Karpas-422 (cell line): Measurements from ENCODE around the gene OCA2. TPM values are rescaled to one million over a fixed set of nuclear protein-coding genes. Genes with fewer than 3 reads are reported as not detected.
A peak's percentile ranks its signal among the peaks of the same experiment; 100 is the strongest.

Experiments used
- DNase-seq: peaks from one replicate; pipeline ENCODE4 v3.0.0-alpha.2; 2015
- H2AFZ ChIP-seq: fragments of 200-600 bp; sonication (generic); 2 replicates; pipeline ENCODE4 v1.6.1; 2014; ENCODE audit warnings: antibody characterized with exemption, low read length, mixed read lengths
- H3K27ac ChIP-seq: fragments of 200-600 bp; sonication (generic); 2 replicates; pipeline ENCODE4 v1.5.1; 2014; ENCODE audit warnings: mild to moderate bottlenecking, low read length, moderate library complexity
- H3K27me3 ChIP-seq: fragments of 200-600 bp; sonication (generic); 2 replicates; pipeline ENCODE4 v1.6.1; 2014; ENCODE audit warnings: low read length, mixed read lengths
- H3K36me3 ChIP-seq: fragments of 200-600 bp; sonication (generic); 2 replicates; pipeline ENCODE4 v1.6.1; 2014; ENCODE audit warnings: low read length, mixed read lengths; ENCODE audit not compliant: insufficient read depth
- H3K4me1 ChIP-seq: fragments of 200-600 bp; sonication (generic); 2 replicates; pipeline ENCODE4 v1.6.1; 2014; ENCODE audit warnings: mild to moderate bottlenecking, low read length, mixed read lengths
- H3K4me2 ChIP-seq: fragments of 200-600 bp; sonication (generic); 2 replicates; pipeline ENCODE4 v1.6.1; 2014; ENCODE audit warnings: low read length, low read depth, mild to moderate bottlenecking; ENCODE audit not compliant: poor library complexity, severe bottlenecking
- H3K4me3 ChIP-seq: fragments of 200-600 bp; sonication (generic); 2 replicates; pipeline ENCODE4 v1.5.1; 2014; ENCODE audit warnings: mild to moderate bottlenecking, antibody characterized with exemption, low read length, mixed read lengths
- H3K79me2 ChIP-seq: fragments of 200-600 bp; sonication (generic); 2 replicates; pipeline ENCODE4 v1.6.1; 2014; ENCODE audit warnings: mild to moderate bottlenecking, low read length, mixed read lengths
- H3K9ac ChIP-seq: fragments of 200-600 bp; sonication (generic); 2 replicates; pipeline ENCODE4 v1.6.0; 2014; ENCODE audit warnings: low read length
- H3K9me2 ChIP-seq: fragments of 200-600 bp; sonication (generic), shearing (Covaris generic); replicated peaks from 2 replicates; pipeline ENCODE4 v1.6.0; 2014; ENCODE audit warnings: mild to moderate bottlenecking, low read length, moderate library complexity; ENCODE audit not compliant: insufficient read depth
- H3K9me3 ChIP-seq: fragments of 300-700, 200-600 bp; sonication (generic); 2 replicates; pipeline ENCODE4 v1.6.1; 2014; ENCODE audit warnings: low read length, mixed read lengths
- H4K20me1 ChIP-seq: fragments of 200-600 bp; sonication (generic); 2 replicates; pipeline ENCODE4 v1.6.1; 2014; ENCODE audit warnings: mild to moderate bottlenecking, antibody characterized with exemption, low read length, low read depth; ENCODE audit not compliant: insufficient read depth
- total RNA-seq: library from RNA; depleted of rRNA; stranded (reverse); fragments of >200 nt; shearing (Covaris generic); gene quantifications from 2 replicates; pipeline ENCODE4 v1.2.3, GENCODE V29; 2014; ENCODE audit warnings: low replicate concordance

The OCA2 gene
- total RNA-seq, 1 experiment from 2014 or later: not detected

GRCh38 chr15:28132524-28133275 is 33.6 kb upstream of the OCA2 start:
- Histone ChIP-seq H3K4me3 (no peak overlapping the region), H3K27ac (no peak overlapping the region), H3K36me3 (no peaks in the 10 kb centered on the region), H2AFZ (no peak overlapping the region), H3K9me2 (no peaks in the 10 kb centered on the region), H3K9me3 (no peaks in the 10 kb centered on the region), H3K4me2 (no peak overlapping the region), H4K20me1 (0 out of 2 replicates have a peak, but pooled peaks cover 3% of the 10 kb centered on the region), H3K9ac (no peak overlapping the region), H3K4me1 (peaks cover 24% of the 10 kb centered on the region), H3K27me3 (no peaks in the 10 kb centered on the region), H3K79me2 (0 out of 2 replicates have a peak, but pooled peaks cover 2% of the 10 kb centered on the region)
- no peak for DNase-seq

GRCh38 chr15:28131946-28132345 is 32.8 kb upstream of the OCA2 start:
- no peaks in the 10 kb centered on the region for H3K9me2 ChIP-seq
- 0 out of 2 replicates have a peak, but pooled peaks cover 2% of the 10 kb centered on the region for H3K79me2 ChIP-seq
- no peaks in the 10 kb centered on the region for H3K9me3 ChIP-seq
- H3K9ac ChIP-seq: no peak overlapping the region
- no peak overlapping the region for H3K4me2 ChIP-seq
- 0 out of 2 replicates have a peak, but pooled peaks cover 7% of the 10 kb centered on the region for H4K20me1 ChIP-seq
- no peak overlapping the region for H3K27ac ChIP-seq
- no peaks in the 10 kb centered on the region for H3K36me3 ChIP-seq
- peaks cover 18% of the 10 kb centered on the region for H3K4me1 ChIP-seq
- H2AFZ ChIP-seq: no peak overlapping the region
- no peaks in the 10 kb centered on the region for H3K27me3 ChIP-seq
- no peak for DNase-seq
- no peak overlapping the region for H3K4me3 ChIP-seq

- Histone ChIP-seq H3K9me3 (no peaks in the 10 kb centered on the region), H3K9ac (no peak overlapping the region)
Observed at GRCh38 chr15:28131400-28131799, 32.3 kb upstream of the OCA2 start.

GRCh38 chr15:28130651-28131050 is 31.5 kb upstream of the OCA2 start:
- Histone ChIP-seq H3K27ac (no peak overlapping the region), H2AFZ (no peak overlapping the region), H3K4me2 (no peak overlapping the region), H3K9me3 (no peaks in the 10 kb centered on the region), H3K79me2 (no peaks in the 10 kb centered on the region), H3K36me3 (no peaks in the 10 kb centered on the region), H3K9me2 (no peaks in the 10 kb centered on the region), H4K20me1 (peaks cover 10% of the 10 kb centered on the region; the same call in 1 of the 2 replicates), H3K9ac (no peak overlapping the region), H3K4me1 (peaks cover 5% of the 10 kb centered on the region), H3K4me3 (no peak overlapping the region), H3K27me3 (no peaks in the 10 kb centered on the region)
- no peak for DNase-seq

More at GRCh38 chr15:28131400-28131799, 32.3 kb upstream of the OCA2 start:
- Histone ChIP-seq H3K27me3 (no peaks in the 10 kb centered on the region), H3K27ac (no peak overlapping the region), H4K20me1 (peaks cover 9% of the 10 kb centered on the region; the same call in 1 of the 2 replicates), H3K4me1 (peaks cover 13% of the 10 kb centered on the region), H3K9me2 (no peaks in the 10 kb centered on the region), H2AFZ (no peak overlapping the region), H3K4me3 (no peak overlapping the region), H3K4me2 (no peak overlapping the region), H3K79me2 (no peaks in the 10 kb centered on the region), H3K36me3 (no peaks in the 10 kb centered on the region)
- no peak for DNase-seq

- H3K9me3 ChIP-seq: no peaks in the 10 kb centered on the region
- no peak overlapping the region for H3K9ac ChIP-seq
- no peak for DNase-seq
- H4K20me1 ChIP-seq: peaks cover 13% of the 10 kb centered on the region; the same call in 1 of the 2 replicates
- H3K79me2 ChIP-seq: no peaks in the 10 kb centered on the region
- no peaks in the 10 kb centered on the region for H3K36me3 ChIP-seq
- H2AFZ ChIP-seq: no peak overlapping the region
- H3K27ac ChIP-seq: no peak overlapping the region
- no peaks in the 10 kb centered on the region for H3K27me3 ChIP-seq
- no peak overlapping the region for H3K4me3 ChIP-seq
- peaks cover 5% of the 10 kb centered on the region for H3K4me1 ChIP-seq
- no peaks in the 10 kb centered on the region for H3K9me2 ChIP-seq
- no peak overlapping the region for H3K4me2 ChIP-seq
Observed at GRCh38 chr15:28129231-28129848, 30.2 kb upstream of the OCA2 start.

- no peak overlapping the region for H3K9ac ChIP-seq
- no peaks in the 10 kb centered on the region for H3K79me2 ChIP-seq
- DNase-seq: peak; percentile 63
- H4K20me1 ChIP-seq: peaks cover 13% of the 10 kb centered on the region; the same call in 1 of the 2 replicates
- H3K9me3 ChIP-seq: no peaks in the 10 kb centered on the region
- H3K27me3 ChIP-seq: no peaks in the 10 kb centered on the region
- peaks cover 5% of the 10 kb centered on the region; the same call in 1 of the 2 replicates for H3K36me3 ChIP-seq
- no peak overlapping the region for H2AFZ ChIP-seq
- no peak overlapping the region for H3K27ac ChIP-seq
- H3K4me3 ChIP-seq: no peak overlapping the region
- peaks cover 5% of the 10 kb centered on the region for H3K4me1 ChIP-seq
- no peaks in the 10 kb centered on the region for H3K9me2 ChIP-seq
- no peak overlapping the region for H3K4me2 ChIP-seq
Observed at GRCh38 chr15:28128031-28128430, 28.9 kb upstream of the OCA2 start.

GRCh38 chr15:28127036-28127435 is 27.9 kb upstream of the OCA2 start:
- Histone ChIP-seq H3K27ac (no peak overlapping the region), H3K79me2 (no peaks in the 10 kb centered on the region), H3K9me3 (no peaks in the 10 kb centered on the region), H3K4me2 (no peak overlapping the region), H3K9ac (no peak overlapping the region), H3K27me3 (no peaks in the 10 kb centered on the region), H3K9me2 (no peaks in the 10 kb centered on the region), H3K4me1 (peaks cover 5% of the 10 kb centered on the region), H2AFZ (no peak overlapping the region), H3K4me3 (no peak overlapping the region), H4K20me1 (peaks cover 13% of the 10 kb centered on the region; the same call in 1 of the 2 replicates), H3K36me3 (peaks cover 5% of the 10 kb centered on the region; the same call in 1 of the 2 replicates)
- no peak for DNase-seq
